HepG2 (cell line): ENCODE data around the gene NT5M.

Experiments
- ATF1 ChIP-seq: IDR thresholded peaks from 2 replicates; pipeline ENCODE4 v1.6.1; 2016; ENCODE audit warnings: mild to moderate bottlenecking, control low read depth
- CBX2 ChIP-seq, 2 experiments: fragments of 200-600 bp in 1 of 2; sonication (generic); formaldehyde crosslinking in 1 of 2; IDR thresholded peaks; 2 replicates each; pipeline versions ENCODE4 v1.7.0 to v1.8.1; 2018 to 2022; ENCODE audit warnings: low read depth in 2 of 2, low read length in 1 of 2, mild to moderate bottlenecking in 1 of 2, missing genetic modification reagents in 1 of 2
- FOXO1 ChIP-seq: sonication (generic); formaldehyde crosslinking; IDR thresholded peaks from 2 replicates; pipeline ENCODE4 v1.4.0; 2020; ENCODE audit warnings: missing genetic modification reagents
- KMT2B ChIP-seq: IDR thresholded peaks from 2 replicates; pipeline ENCODE4 v1.6.1; 2016; ENCODE audit warnings: missing genetic modification reagents, missing compliant biosample characterization
- NFE2L1 ChIP-seq: sonication (generic); formaldehyde crosslinking; IDR thresholded peaks from 2 replicates; pipeline ENCODE4 v1.4.0; 2020; ENCODE audit warnings: missing genetic modification reagents, mild to moderate bottlenecking, borderline replicate concordance
- SMC3 ChIP-seq: IDR thresholded peaks from 2 replicates; pipeline ENCODE4 v1.6.1; 2011; ENCODE audit warnings: low read length, improper control_type of control experiment
- ZNF616 ChIP-seq: sonication (generic); formaldehyde crosslinking; IDR thresholded peaks from 2 replicates; pipeline ENCODE4 v1.5.0; 2020; ENCODE audit warnings: low read depth, mild to moderate bottlenecking, missing genetic modification reagents
- TF ChIP-seq, protein P1 (sequence below): sonication (generic); formaldehyde crosslinking; IDR thresholded peaks from 2 replicates; pipeline ENCODE4 v1.5.0; 2020; ENCODE audit warnings: mild to moderate bottlenecking, missing genetic modification reagents, moderate library complexity
- TF ChIP-seq, protein P2 (sequence below): sonication (generic); formaldehyde crosslinking; IDR thresholded peaks from 2 replicates; pipeline ENCODE4 v1.5.1; 2020; ENCODE audit warnings: missing genetic modification reagents, mild to moderate bottlenecking, borderline replicate concordance

- TF ChIP-seq KMT2B (CRISPR knock-in tag) (no peak), NFE2L1 (no peak), CBX2 (IDR thresholded peaks at IDR 0.05; ENCODE audit: low read depth, low read length) (no peak), CBX2 (CRISPR knock-in tag; IDR thresholded peaks at IDR 0.05; ENCODE audit: low read depth) (no peak), ATF1 (CRISPR knock-in tag) (no peak), SMC3 (no peak), FOXO1 (CRISPR knock-in tag) (no peak), ZNF616 (CRISPR knock-in tag) (no peak)
- TF ChIP-seq, protein P1, sequence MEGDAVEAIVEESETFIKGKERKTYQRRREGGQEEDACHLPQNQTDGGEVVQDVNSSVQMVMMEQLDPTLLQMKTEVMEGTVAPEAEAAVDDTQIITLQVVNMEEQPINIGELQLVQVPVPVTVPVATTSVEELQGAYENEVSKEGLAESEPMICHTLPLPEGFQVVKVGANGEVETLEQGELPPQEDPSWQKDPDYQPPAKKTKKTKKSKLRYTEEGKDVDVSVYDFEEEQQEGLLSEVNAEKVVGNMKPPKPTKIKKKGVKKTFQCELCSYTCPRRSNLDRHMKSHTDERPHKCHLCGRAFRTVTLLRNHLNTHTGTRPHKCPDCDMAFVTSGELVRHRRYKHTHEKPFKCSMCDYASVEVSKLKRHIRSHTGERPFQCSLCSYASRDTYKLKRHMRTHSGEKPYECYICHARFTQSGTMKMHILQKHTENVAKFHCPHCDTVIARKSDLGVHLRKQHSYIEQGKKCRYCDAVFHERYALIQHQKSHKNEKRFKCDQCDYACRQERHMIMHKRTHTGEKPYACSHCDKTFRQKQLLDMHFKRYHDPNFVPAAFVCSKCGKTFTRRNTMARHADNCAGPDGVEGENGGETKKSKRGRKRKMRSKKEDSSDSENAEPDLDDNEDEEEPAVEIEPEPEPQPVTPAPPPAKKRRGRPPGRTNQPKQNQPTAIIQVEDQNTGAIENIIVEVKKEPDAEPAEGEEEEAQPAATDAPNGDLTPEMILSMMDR, result no peak
- TF ChIP-seq, protein P2, sequence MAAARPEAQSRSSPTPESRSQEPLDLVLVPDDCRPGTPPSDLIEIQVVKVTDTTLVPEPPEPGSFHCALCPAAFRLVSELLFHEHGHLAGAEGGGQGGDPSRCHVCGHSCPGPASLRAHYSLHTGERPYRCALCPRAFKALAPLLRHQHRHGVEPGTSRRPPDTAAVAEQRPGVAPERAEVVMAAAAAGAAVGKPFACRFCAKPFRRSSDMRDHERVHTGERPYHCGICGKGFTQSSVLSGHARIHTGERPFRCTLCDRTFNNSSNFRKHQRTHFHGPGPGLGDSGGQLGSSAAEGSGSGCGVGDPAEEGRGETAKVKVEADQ, result no peak
Observed at GRCh38 chr17:17385491-17385890, 82.3 kb downstream of the NT5M start.
